HG03108 (cell line): ENCODE data around the gene CCDC102A.
"Not testable (repeated sequence)": the region's sequence is repeated elsewhere in the genome, so short reads cannot be mapped to it uniquely, and the experiment has no call there.

Source experiments
- ATAC-seq: cut with Tn5 transposase; IDR thresholded peaks from one replicate; pipeline ENCODE4 v1.9.1; 2021; ENCODE audit warnings: moderate library complexity; ENCODE audit not compliant: unreplicated experiment

Gene CCDC102A

DNA sequence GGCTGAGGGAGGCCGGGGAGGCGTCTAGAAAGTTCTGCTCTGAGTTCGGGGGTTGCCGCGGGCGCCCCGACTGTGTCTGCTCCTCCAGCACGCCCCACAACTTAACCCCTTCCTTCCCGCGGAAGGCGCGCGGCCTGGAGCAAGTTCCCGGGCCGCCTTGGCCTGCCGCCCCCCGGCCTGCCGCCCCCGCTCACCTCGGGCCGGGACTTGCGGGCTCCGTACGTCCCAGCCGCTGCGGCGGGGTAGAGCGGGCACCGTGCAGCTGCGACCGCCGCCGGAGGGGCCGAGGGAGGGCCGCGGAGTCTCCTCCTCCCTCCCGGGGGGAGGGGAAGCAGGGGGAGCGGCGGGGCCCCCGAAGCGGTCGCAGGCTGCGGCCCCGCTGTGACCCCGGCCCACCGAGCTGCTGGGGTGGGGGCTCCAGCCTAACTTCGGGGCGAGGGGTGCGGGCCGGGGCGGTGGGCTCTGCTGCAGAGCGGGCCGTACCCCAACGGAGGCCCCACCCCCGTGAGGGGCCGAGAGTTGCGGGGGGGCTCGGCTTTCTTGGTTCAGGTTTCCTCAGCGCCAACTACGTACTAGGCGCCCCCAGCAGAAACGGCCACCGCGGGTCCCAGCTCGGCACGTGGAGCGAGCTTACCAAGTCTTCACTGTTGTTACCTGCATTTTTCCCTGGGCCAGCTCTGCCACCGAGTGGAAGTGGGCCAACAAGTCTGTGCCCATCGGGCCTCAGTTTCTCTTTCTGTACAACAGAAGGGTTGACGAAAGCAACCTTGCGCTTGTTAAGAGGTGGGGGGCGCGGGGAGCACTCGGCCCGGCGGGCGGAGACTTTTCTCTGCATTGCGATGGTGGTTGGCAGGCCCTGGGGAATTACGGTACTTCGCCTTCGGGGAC is at the start of gene CCDC102A:
Gene CCDC102A, minus strand, starts transcription at position 266 of the 888 bp plus-strand sequence. CDS start 7,394 bp downstream, outside the sequence.
- peak; percentile 17 for ATAC-seq

- ATAC-seq, result no peak
Observed at GRCh38 chr16:57585051-57585687, 48.8 kb upstream of the CCDC102A start.

DNA sequence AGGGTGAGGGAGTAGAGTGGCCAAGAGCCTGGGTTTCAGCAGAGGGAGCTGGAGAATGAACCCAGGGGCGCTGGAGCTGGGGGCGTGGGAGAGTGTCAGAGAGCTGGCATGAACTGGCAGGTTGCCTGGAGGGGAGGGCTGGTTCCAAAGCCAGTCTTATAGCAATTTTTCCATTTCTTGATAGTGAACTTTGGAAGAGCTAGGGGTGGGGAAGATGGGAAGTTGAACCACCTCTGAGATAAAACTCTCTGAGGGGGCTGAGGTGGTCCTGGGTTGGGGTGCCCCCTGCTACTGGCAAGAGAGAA is 42.9 kb upstream of the CCDC102A start:
- ATAC-seq, result no peak

GRCh38 chr16:57578521-57579360 is 42.4 kb upstream of the CCDC102A start:
- no peak for ATAC-seq

DNA sequence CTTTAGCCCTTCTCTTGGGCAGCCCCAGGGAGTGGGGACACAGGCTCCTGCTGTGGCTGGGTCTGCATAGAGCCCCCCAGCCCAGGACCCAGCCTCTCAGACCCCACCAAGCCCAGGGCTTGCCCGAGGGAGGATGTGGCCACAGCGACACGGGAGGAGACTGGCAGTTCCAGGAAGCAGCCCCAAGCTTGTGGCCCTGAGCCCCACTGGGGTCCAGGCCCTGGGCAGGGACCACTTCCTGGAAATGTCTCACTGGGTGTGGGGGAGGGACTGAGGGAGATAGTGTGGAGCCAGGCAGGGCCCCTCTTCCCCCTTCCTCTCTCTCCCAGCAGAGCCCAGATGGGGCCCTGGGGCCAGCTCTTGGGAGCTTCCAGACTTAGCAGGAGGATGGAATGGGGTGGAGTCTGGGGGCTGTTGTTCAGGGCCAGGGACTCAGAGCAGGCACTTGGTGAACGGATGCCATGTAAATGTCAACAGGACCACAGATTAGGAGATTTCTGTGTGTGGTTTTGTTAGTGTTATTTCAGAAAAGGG is 41.4 kb upstream of the CCDC102A start:
- no peak for ATAC-seq

- no peak for ATAC-seq
Observed at GRCh38 chr16:57577214-57577613, 40.8 kb upstream of the CCDC102A start.

- no peak for ATAC-seq
Observed at GRCh38 chr16:57576429-57576870, 40.1 kb upstream of the CCDC102A start.

DNA sequence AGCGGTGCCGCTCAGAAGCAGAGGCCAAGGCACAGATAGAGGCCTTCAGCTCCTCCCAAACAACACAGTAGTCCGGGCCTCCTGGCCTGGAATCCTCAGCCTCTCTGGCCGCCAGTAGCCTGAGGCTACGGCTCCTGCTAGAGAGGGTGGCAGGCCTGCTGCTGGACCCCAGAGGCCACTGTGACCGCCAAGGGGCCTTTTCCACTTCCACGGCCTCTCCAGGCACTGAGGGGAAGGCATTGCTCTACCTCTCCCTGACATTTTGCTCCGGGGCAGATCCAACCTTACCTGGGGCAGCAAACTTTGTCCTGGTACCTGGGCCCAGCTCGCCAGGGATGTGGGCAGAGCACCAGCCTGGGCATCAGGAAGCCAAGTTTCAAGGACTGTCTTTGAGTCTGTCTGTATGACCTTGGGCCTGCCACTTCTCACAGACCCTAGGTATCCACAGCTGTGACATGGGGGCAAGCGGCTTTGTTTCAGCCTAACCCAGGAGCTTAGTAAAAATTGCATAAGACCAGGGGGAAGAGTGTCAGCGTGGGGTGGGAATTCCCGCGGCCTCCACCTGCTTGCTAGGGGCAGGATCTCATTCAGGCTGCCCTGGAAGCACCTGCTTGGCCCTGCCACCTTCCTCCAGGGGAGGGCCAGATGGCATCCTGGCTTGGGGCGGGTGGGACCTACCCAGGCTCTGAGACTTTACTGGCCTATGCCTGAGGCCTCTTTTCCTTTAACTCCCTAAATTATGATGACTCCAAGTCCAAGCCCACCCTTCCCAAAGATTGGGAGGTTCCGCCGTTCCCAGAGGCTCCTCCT is 39.3 kb upstream of the CCDC102A start:
- ATAC-seq, result no peak

DNA sequence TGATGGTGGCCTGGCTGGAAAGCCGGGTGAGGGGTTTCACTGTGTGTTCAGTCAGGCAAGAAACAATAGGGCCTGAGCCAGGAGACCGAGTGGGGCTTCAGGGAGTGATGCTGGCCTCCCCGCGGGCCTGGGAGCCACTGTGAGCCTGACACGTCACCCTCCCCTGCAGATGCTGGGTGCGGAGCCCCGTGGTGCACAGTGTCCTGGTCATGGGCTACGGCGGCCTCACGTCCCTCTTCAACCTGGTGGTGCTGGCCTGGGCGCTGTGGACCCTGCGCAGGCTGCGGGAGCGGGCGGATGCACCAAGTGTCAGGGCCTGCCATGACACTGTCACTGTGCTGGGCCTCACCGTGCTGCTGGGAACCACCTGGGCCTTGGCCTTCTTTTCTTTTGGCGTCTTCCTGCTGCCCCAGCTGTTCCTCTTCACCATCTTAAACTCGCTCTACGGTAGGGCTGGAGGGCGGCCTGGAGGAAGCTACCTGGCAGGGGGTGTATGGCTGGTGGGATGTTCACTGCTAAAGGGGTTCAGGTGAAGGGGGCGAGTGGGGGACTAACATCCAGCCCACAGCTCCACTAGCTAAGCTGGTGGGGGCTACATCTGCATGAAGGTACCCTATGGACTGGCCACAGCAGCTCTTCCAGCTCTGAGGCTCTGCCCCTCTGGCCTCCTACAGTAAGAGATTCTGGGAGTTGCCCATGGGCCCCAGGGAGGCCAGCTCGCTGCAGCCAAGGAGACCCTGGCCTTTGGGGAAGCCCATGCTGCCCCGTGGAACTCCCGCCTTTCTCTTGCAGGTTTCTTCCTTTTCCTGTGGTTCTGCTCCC is 38.5 kb upstream of the CCDC102A start:
- no peak for ATAC-seq

DNA sequence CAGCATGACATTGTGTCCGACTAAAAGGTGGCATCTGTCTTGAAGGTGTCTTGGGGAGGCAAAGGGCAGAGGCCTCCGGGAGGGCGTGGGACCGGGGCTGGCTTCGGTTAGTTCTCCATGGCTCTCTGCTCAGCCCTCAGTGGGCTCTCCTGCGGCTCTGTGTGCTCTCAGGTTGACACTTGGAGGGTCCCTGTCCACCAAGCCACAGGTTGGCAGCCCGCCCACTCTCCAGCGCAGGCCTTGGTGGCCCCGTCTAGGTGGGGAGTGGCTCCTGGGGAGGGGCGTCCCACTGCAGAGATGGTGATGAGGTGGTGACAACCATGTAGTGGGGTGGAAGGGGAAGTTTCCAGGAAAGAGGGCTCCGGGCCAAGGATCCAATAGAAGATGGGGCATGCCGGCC is 37.7 kb upstream of the CCDC102A start:
- no peak for ATAC-seq

DNA sequence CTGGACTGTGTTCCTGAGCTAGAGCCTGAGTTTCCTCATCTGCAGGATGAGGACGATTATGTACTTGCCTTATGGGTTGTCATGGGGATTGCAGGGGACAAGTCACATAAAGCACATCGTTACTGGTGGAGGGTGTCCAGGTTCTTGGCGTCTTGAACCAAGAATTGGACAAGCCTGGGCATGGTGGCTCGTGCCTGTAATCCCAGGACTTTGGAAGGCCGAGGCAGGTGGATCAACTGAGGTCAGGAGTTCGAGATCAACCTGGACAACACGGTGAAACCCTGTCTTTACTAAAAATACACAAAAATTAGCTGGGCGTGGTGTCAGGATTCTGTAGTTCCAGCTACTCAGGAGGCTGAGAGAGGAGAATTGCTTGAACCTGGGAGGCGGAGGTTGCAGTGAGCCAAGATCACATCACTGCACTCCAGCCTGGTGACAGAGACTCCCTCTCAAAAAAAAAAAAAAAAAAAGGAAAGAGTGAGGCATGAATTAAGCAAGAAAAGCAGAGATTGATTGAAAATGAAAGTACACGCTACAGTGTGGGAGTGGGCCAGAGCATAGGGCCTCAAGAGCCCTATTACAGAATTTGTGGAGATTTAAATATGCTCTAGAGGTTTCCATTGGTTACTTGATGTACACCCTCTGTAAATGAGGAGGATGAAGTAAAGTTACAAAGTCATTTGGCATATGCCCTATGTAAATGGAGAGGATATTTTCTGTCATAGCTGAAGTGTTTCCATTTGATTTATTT is 36.8 kb upstream of the CCDC102A start:
- ATAC-seq, result no peak

DNA sequence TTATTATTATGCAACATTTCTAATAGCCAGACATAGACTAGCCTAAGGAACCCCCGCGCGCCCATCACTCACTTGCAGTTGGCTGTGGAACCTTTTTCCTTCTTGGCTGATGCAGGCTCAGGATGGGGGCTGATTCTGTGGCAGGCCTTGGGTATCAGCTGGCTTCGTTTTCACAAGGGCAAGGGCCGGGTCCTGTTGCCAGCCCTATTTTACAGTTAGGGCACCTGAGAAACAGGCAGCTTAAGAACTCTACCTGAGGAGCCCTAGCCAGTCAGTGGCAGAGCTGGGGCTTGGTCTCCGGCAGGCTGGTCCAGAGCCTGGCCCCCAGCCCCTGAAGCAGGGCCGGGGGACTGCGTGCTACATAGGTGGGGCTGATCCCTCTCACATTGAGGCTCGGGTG is 34.7 kb upstream of the CCDC102A start:
- ATAC-seq, result no peak

DNA sequence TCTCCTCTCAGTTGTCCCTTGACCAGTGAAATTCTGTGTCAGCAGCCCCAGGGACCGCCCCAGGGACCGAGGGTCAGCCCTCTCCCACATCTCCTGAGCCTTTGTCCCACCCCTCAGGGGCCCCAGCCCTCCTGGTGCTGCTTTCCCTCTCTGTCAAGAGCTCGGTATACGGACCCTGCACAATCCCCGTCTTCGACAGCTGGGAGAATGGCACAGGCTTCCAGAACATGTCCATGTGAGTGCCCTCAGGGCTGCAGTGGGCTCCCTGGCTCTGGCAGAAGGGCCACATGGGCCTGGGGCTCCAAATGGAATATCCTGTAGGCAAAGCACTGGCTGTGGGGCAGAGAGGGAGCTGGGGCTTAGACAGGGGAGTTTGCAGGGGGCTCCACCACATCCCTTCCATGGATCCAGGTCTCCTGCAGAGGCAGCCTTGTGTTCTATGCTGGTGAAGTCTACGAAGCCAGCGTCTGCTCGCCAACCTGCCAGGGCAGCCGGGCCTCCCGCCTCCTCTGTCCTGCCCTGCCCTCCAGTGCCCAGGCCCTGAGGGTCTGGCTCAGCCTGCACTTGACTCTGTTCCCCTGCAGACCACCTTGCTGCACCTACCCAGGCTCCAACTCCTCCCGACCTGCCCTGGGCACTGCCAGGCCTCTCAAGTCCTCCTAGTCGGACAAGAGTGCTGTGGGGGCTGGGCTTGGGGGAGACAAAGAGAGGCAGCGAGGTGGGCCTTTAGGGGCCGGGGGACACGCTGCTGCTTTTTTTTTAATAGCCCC is 34.1 kb upstream of the CCDC102A start:
- ATAC-seq, result no peak

DNA sequence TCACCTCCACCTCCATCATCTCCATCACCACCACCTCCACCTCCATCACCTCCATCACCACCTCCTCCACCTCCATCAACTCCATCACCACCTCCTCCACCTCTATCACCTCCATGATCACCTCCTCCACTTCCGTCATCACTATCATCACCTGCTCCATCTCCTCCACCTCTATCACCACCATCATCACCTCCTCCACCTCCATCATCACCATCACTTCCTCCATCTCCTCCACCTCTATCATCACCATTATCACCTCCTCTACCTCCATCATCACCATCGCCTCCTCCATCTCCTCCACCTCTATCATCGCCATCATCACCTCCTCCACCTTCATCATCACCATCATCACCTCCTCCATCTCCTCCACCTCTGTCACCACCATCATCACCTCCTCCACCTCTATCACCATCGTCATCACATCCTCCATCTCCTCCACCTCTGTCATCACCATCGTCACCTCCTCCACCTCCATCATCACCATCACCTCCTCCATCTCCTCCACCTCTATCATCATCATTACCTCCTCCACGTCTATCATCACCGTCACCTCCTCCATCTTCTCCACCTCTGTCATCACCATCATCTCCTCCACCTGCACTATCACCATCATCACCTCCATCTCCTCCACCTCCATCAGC is 33.1 kb upstream of the CCDC102A start:
- ATAC-seq, result no peak

GRCh38 chr16:57568772-57569171 is 32.4 kb upstream of the CCDC102A start:
- ATAC-seq, result not testable (repeated sequence)

DNA sequence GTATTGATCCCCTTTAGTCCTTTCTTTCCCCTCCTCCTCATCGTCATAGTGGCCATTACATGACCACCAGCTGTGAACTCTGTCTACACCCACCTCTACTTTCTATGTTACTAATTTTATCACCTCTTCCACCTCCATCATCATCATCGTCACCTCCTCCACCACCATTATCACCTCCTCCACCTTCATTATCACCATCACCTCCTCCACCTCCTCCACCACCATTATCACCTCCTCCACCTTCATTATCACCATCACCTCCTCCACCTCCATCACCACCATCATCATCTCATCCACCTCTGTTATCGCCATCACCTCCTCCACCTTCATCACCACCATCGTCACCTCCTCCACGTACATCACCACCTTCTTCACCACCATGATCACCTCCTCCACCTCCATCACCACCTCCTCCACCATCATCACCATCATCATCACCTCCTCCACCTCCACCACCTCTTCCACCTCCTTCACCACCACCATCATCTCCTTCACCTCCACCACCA is 31.9 kb upstream of the CCDC102A start:
- no peak for ATAC-seq

DNA sequence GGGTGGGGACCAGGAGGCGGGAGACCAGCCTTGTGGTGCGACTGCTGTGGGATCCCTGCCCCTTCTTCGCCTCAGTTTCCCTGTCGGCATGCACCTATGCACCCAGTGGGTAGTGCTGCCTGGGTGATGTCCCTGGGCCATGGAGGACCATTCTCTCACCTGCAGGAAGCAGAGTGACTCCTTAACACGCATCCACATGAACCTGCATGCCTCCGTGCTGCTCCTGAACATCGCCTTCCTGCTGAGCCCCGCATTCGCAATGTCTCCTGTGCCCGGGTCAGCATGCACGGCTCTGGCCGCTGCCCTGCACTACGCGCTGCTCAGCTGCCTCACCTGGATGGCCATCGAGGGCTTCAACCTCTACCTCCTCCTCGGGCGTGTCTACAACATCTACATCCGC is 31.3 kb upstream of the CCDC102A start:
- ATAC-seq, result no peak
